Activated effector memory CD4-positive, alpha-beta T cell treated with anti-CD3 and anti-CD28 coated beads, Interleukin-2, amount 50 U/mL, for 16 hours (primary cell): Measurements from ENCODE around the gene TSPAN9.

ENCODE experiments used
- DNase-seq: peaks from one replicate; pipeline ENCODE4 v3.0.0-alpha.2; 2020

The TSPAN9 gene

GRCh38 chr12:3076730-3077571 is at the start of gene TSPAN9:
TSS of gene TSPAN9 (plus strand) at chr12:3077379. CDS start at chr12:3201194, 123,815 bp downstream.
- peak; percentile 85 for DNase-seq

GRCh38 chr12:3028108-3028507 is 49.1 kb upstream of the TSPAN9 start:
- DNase-seq: no peak

- no peak for DNase-seq
Measured at GRCh38 chr12:3030821-3031429, 46.3 kb upstream of the TSPAN9 start.

GRCh38 chr12:3032161-3032560 is 45.0 kb upstream of the TSPAN9 start:
- no peak for DNase-seq

GRCh38 chr12:3032770-3033538 is 44.2 kb upstream of the TSPAN9 start:
- DNase-seq: no peak

- no peak for DNase-seq
Measured at GRCh38 chr12:3033539-3033867, 43.7 kb upstream of the TSPAN9 start.

- DNase-seq: no peak
Measured at GRCh38 chr12:3034067-3034750, 43.0 kb upstream of the TSPAN9 start.

- no peak for DNase-seq
Measured at GRCh38 chr12:3035171-3035570, 42.0 kb upstream of the TSPAN9 start.

GRCh38 chr12:3035815-3036702 is 41.1 kb upstream of the TSPAN9 start:
- DNase-seq: no peak

- DNase-seq: no peak
Measured at GRCh38 chr12:3036901-3037600, 40.1 kb upstream of the TSPAN9 start.

GRCh38 chr12:3038166-3038565 is 39.0 kb upstream of the TSPAN9 start:
- DNase-seq: no peak

GRCh38 chr12:3038926-3039510 is 38.2 kb upstream of the TSPAN9 start:
- no peak for DNase-seq

- DNase-seq: no peak
Measured at GRCh38 chr12:3040026-3040656, 37.0 kb upstream of the TSPAN9 start.

GRCh38 chr12:3040663-3041544 is 36.3 kb upstream of the TSPAN9 start:
- peak; percentile 58 for DNase-seq

GRCh38 chr12:3041558-3042164 is 35.5 kb upstream of the TSPAN9 start:
- peak; percentile 78 for DNase-seq

GRCh38 chr12:3042394-3042793 is 34.8 kb upstream of the TSPAN9 start:
- DNase-seq: no peak

GRCh38 chr12:3042826-3043225 is 34.4 kb upstream of the TSPAN9 start:
- peak; percentile 33 for DNase-seq

- peak; percentile 39 for DNase-seq
Measured at GRCh38 chr12:3043406-3043805, 33.8 kb upstream of the TSPAN9 start.

GRCh38 chr12:3044141-3044630 is 33.0 kb upstream of the TSPAN9 start:
- DNase-seq: peak; percentile 30
